ENCODE data around the gene RASA2. TPM values are rescaled to one million over a fixed set of nuclear protein-coding genes. Genes with fewer than 3 reads are reported as not detected.
"Not testable (repeated sequence)": the region's sequence is repeated elsewhere in the genome, so short reads cannot be mapped to it uniquely, and the experiment has no call there.

Gene RASA2
- total RNA-seq, 4 donors from 2014 or later = 1.9 to 10.6 (median 4.5) TPM

DNA sequence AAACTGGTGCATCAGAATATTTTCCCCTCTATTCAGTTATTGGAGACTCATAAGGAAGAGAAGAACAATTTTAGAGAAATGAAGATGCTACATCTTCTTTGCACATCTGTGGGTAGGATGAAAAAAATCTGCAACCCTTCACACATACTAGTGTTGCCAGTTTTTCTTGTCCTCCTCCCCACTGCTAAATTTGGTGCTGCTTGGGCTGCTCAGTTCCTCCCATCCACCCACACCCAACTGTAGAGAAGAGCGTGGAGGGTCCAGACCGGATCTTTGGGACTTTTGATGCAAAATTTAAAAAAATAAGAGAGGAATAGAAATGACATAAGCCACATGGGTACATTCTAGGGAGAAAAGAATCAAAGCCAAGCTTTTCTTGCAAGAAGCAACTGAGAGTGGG is 8.7 kb upstream of the RASA2 start:
- Histone ChIP-seq H3K36me3 (no peaks in the 10 kb centered on the region), H3K27ac (no peak overlapping the region), H3K27me3 (no peaks in the 10 kb centered on the region), H3K4me3 (no peak overlapping the region), H3K4me1 (no peaks in the 10 kb centered on the region), H3K9me3 (no peaks in the 10 kb centered on the region)
- in situ Hi-C loops (cut with MboI; ENCODE audit: low sequenced_read_pairs in 4 of 4) = no loop called here
- TF ChIP-seq POLR2A (IDR thresholded peaks at IDR 0.05) = no peak
- TF ChIP-seq, protein P1, sequence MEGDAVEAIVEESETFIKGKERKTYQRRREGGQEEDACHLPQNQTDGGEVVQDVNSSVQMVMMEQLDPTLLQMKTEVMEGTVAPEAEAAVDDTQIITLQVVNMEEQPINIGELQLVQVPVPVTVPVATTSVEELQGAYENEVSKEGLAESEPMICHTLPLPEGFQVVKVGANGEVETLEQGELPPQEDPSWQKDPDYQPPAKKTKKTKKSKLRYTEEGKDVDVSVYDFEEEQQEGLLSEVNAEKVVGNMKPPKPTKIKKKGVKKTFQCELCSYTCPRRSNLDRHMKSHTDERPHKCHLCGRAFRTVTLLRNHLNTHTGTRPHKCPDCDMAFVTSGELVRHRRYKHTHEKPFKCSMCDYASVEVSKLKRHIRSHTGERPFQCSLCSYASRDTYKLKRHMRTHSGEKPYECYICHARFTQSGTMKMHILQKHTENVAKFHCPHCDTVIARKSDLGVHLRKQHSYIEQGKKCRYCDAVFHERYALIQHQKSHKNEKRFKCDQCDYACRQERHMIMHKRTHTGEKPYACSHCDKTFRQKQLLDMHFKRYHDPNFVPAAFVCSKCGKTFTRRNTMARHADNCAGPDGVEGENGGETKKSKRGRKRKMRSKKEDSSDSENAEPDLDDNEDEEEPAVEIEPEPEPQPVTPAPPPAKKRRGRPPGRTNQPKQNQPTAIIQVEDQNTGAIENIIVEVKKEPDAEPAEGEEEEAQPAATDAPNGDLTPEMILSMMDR (IDR thresholded peaks at IDR 0.05 in 4 of 5, conservative IDR thresholded peaks at IDR 0.05 in 1 of 5) = no peak
- DNase-seq (no peak), ATAC-seq (no peak)
- intact Hi-C loops (cut with DNase I; ENCODE audit: low total_unique reads) = no loop called here

- intact Hi-C loops (cut with DNase I; ENCODE audit: low total_unique reads); H3K4me3 ChIP-seq: not testable (repeated sequence)
Observed at GRCh38 chr3:141478840-141479239, 8.0 kb upstream of the RASA2 start.

DNA sequence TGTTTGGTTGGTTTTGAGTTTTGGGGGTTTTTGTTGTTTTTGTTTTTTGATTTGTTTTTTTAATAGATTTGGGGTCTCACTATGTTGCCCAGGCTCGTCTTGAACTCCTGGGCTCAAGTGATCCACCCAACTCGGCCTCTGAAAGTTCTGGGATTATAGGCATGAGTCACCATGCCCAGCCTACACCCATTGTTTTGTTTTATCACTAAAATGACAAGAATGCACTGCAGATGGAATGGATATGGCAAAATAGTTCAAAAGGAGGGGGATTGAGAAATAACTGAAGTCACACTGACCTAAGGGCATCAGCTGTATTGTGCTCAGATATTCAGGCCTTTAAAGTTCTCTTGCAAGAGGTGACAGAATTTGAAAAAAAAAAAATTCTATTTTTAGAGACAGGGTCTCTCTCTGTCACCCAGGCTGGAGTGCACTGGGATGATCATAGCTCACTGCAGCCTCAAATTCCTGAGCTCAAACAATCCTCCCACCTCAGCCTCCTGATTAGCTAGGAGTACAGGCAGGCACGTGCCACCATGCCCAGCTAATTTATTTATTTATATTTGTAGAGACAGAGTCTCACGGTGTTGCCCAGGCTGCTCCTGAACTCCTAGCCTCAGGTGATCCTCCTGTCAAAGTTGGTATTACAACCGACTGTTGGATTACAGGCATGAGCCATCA is 4.4 kb upstream of the RASA2 start:
- ATAC-seq = no peak
- no peak overlapping the region for H3K27ac ChIP-seq
- intact Hi-C loops (cut with DNase I; ENCODE audit: low total_unique reads) = loop anchor here (10.0 kb wide), 1 partner anchor 248 kb away; the partner anchor contains the start of gene PXYLP1

More at GRCh38 chr3:141478840-141479239, 8.0 kb upstream of the RASA2 start:
- H3K36me3 ChIP-seq; in situ Hi-C loops (cut with MboI; ENCODE audit: low sequenced_read_pairs in 4 of 4); H3K4me1 ChIP-seq; DNase-seq; H3K27me3 ChIP-seq; H3K9me3 ChIP-seq; H3K27ac ChIP-seq; ATAC-seq: not testable (repeated sequence)

GRCh38 chr3:141484701-141485287 is 2.0 kb upstream of the RASA2 start:
- ATAC-seq (no peak), DNase-seq (no peak)
- H3K27me3 ChIP-seq = no peaks in the 10 kb centered on the region
- H3K4me1 ChIP-seq = peaks cover 7 to 12% of the 10 kb centered on the region in 2 donors
- no peak for TF ChIP-seq POLR2A (IDR thresholded peaks at IDR 0.05)
- TF ChIP-seq, protein P1 (IDR thresholded peaks at IDR 0.05 in 4 of 5, conservative IDR thresholded peaks at IDR 0.05 in 1 of 5) = no peak
- no peak overlapping the region for H3K4me3 ChIP-seq
- in situ Hi-C loops (cut with MboI; ENCODE audit: low sequenced_read_pairs in 4 of 4) (no loop called here), intact Hi-C loops (cut with DNase I; ENCODE audit: low total_unique reads) (loop anchor here (10.0 kb wide), 1 partner anchor 250 kb away; the partner anchor contains the start of gene PXYLP1)
- no peaks in the 10 kb centered on the region for H3K9me3 ChIP-seq
- no peaks in the 10 kb centered on the region for H3K36me3 ChIP-seq
- H3K27ac ChIP-seq = no peak overlapping the region

More for the DNA sequence above, 4.4 kb upstream of the RASA2 start:
- TF ChIP-seq, protein P1 (IDR thresholded peaks at IDR 0.05 in 4 of 5, conservative IDR thresholded peaks at IDR 0.05 in 1 of 5) = no peak
- TF ChIP-seq POLR2A (IDR thresholded peaks at IDR 0.05) = no peak
- H3K27me3 ChIP-seq = no peaks in the 10 kb centered on the region
- no peaks in the 10 kb centered on the region for H3K9me3 ChIP-seq
- in situ Hi-C loops (cut with MboI; ENCODE audit: low sequenced_read_pairs in 4 of 4) = no loop called here
- no peaks in the 10 kb centered on the region for H3K4me1 ChIP-seq
- H3K36me3 ChIP-seq = no peaks in the 10 kb centered on the region
- H3K4me3 ChIP-seq = no peak overlapping the region
- no peak for DNase-seq
